Thoracic aorta (tissue), 2 donors: Measurements from ENCODE around the gene IL22RA1. TPM values are rescaled to one million over a fixed set of nuclear protein-coding genes. Genes with fewer than 3 reads are reported as not detected.

Experiments used
- ATAC-seq: fragments of 150-250 bp; one replicate; pipeline ENCODE4 v1.8.0; 2017; ENCODE audit warnings: low read depth; ENCODE audit not compliant: insufficient number of reproducible peaks, low FRiP score
- DNase-seq: peaks from one replicate; pipeline ENCODE4 v3.0.0-alpha.2; 2020; ENCODE audit warnings: low spot score
- H3K27ac ChIP-seq, 2 donors: fragments of 200-600 bp; sonication (generic); 1 replicate in 1 of 2; 2 replicates in 1 of 2; pipeline ENCODE4 v1.5.1; 2016; ENCODE audit warnings: mild to moderate bottlenecking in 2 of 2, moderate library complexity in 2 of 2
- H3K27me3 ChIP-seq: fragments of 200-600 bp; sonication (generic); replicated peaks from 2 replicates; pipeline ENCODE4 v1.6.0; 2016; ENCODE audit warnings: mild to moderate bottlenecking; ENCODE audit not compliant: insufficient read depth
- H3K36me3 ChIP-seq: fragments of 200-600 bp; sonication (generic); one replicate; pipeline ENCODE4 v1.5.1; 2016
- H3K4me1 ChIP-seq, 2 donors: fragments of 200-600 bp; sonication (generic); 1 replicate in 1 of 2; 2 replicates in 1 of 2; pipeline versions ENCODE4 v1.5.1 to v1.6.0; 2016; ENCODE audit warnings: low read depth in 2 of 2, mild to moderate bottlenecking in 1 of 2; ENCODE audit not compliant: control insufficient read depth in 1 of 2
- H3K4me3 ChIP-seq: fragments of 200-600 bp; sonication (generic); 2 replicates; pipeline ENCODE4 v1.5.1; 2016; ENCODE audit warnings: mild to moderate bottlenecking
- H3K9me3 ChIP-seq: fragments of 200-600 bp; sonication (generic); 2 replicates; pipeline ENCODE4 v1.5.1; 2016
- CTCF ChIP-seq: fragments of 200-600 bp; sonication (generic); IDR thresholded peaks from one replicate; pipeline ENCODE4 v1.5.1; 2019; ENCODE audit warnings: antibody characterized with exemption
- total RNA-seq, 2 donors: library from RNA; depleted of rRNA; stranded (reverse); fragments of >200 nt; gene quantifications; one replicate each; pipeline versions ENCODE4 v1.1.0 to v1.2.3, GENCODE V29; 2016

IL22RA1 gene
- total RNA-seq, 2 donors from 2014 or later: 0.14 to 0.21 TPM

GRCh38 chr1:24130385-24130784 lies 12.6 kb downstream of the IL22RA1 start:
- TF ChIP-seq CTCF: no peak
- ATAC-seq (no peak), DNase-seq (no peak)
- Histone ChIP-seq H3K27me3 (no peaks in the 10 kb centered on the region), H3K27ac (no peak overlapping the region), H3K9me3 (peaks cover 10% of the 10 kb centered on the region), H3K4me1 (peaks cover 0 to 7% of the 10 kb centered on the region in 2 donors), H3K36me3 (no peaks in the 10 kb centered on the region), H3K4me3 (no peak overlapping the region)

- Histone ChIP-seq H3K9me3 (peaks cover 10% of the 10 kb centered on the region), H3K36me3 (no peaks in the 10 kb centered on the region), H3K4me1 (peaks cover 0 to 7% of the 10 kb centered on the region in 2 donors), H3K27ac (no peak overlapping the region), H3K27me3 (no peaks in the 10 kb centered on the region), H3K4me3 (no peak overlapping the region)
- TF ChIP-seq CTCF: no peak
- no peak for ATAC-seq
- DNase-seq: no peak
Measured at GRCh38 chr1:24127801-24128363, 15.1 kb downstream of the IL22RA1 start.

GRCh38 chr1:24127134-24127800 lies 15.7 kb downstream of the IL22RA1 start:
- H3K27ac ChIP-seq: no peak overlapping the region
- no peak overlapping the region for H3K4me3 ChIP-seq
- H3K4me1 ChIP-seq: peaks cover 0 to 7% of the 10 kb centered on the region in 2 donors
- no peak for DNase-seq
- H3K36me3 ChIP-seq: no peaks in the 10 kb centered on the region
- peaks cover 10% of the 10 kb centered on the region for H3K9me3 ChIP-seq
- TF ChIP-seq CTCF: no peak
- no peaks in the 10 kb centered on the region for H3K27me3 ChIP-seq
- no peak for ATAC-seq

- peaks cover 0 to 7% of the 10 kb centered on the region in 2 donors for H3K4me1 ChIP-seq
- H3K27ac ChIP-seq: no peak overlapping the region
- TF ChIP-seq CTCF: no peak
- H3K9me3 ChIP-seq: peaks cover 10% of the 10 kb centered on the region
- no peaks in the 10 kb centered on the region for H3K36me3 ChIP-seq
- ATAC-seq (no peak), DNase-seq (no peak)
- H3K4me3 ChIP-seq: no peak overlapping the region
- H3K27me3 ChIP-seq: no peaks in the 10 kb centered on the region
Measured at GRCh38 chr1:24126672-24127023, 16.3 kb downstream of the IL22RA1 start.

- Histone ChIP-seq H3K4me3 (no peak overlapping the region), H3K4me1 (peaks cover 0 to 7% of the 10 kb centered on the region in 2 donors), H3K27me3 (no peaks in the 10 kb centered on the region), H3K9me3 (peaks cover 10% of the 10 kb centered on the region), H3K36me3 (no peaks in the 10 kb centered on the region), H3K27ac (no peak overlapping the region)
- no peak for ATAC-seq
- no peak for DNase-seq
- TF ChIP-seq CTCF: no peak
Measured at GRCh38 chr1:24126018-24126671, 16.8 kb downstream of the IL22RA1 start.
